Inflammatory macrophage (primary cell): ENCODE measurements around the gene STK32C.

Source experiments
- DNase-seq, 2 donors: peaks; one replicate each; pipeline ENCODE4 v3.0.0-alpha.2; 2020 to 2022
- total RNA-seq, 18 experiments: gene quantifications; one replicate each; lab custom pipeline; 2026; ENCODE audit warnings: mixed read lengths in 6 of 18, inconsistent platforms in 2 of 18; lab: John Stamatoyannopoulos, UW

STK32C gene
- 3.5 to 37.9 (median 14.5) reads per million in 18 experiments for total RNA-seq

DNA sequence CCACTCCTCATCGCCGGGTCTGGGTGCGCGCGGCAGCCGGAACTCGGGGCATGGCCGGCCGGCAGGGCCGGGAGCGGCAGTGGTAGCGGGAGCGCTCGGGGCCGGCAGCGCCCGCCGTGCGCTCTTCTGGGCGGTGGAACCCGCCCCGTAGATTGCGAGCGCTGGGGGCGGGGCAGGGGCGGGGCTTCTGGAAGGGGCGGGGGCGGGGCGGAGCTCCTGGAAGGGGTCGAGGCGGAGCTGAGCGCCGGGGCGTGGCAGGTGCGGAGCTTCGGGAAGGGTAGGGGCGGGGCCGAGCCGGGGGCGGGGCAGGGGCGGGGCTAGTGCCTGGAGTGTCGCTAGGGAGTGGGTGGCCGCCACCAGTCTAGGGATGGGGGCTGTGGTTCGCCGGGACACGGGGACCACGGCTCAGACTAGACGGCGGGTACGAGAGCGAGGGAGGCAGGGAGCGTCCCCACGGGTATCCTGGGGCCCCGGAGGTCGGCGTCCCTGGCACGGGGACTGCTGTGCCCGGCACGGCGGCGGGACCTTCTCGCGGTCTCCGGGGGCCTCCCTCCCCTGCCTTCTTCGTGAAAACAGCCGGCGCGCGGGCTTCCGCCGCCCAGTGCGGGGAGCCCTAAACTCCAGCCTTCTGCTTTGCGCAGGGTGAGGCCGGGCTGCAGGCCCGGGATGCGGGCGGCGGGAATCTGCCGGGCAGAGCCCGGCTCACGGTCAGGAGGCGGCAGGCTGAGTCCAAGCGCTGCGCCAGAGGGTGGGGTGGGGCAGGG is at the start of gene STK32C:
TSS of gene STK32C (minus strand) at position 128 of the 764 bp plus-strand sequence. CDS start at position 11, 117 bp downstream.
- DNase-seq, result peak; percentile 89 to 95

DNA sequence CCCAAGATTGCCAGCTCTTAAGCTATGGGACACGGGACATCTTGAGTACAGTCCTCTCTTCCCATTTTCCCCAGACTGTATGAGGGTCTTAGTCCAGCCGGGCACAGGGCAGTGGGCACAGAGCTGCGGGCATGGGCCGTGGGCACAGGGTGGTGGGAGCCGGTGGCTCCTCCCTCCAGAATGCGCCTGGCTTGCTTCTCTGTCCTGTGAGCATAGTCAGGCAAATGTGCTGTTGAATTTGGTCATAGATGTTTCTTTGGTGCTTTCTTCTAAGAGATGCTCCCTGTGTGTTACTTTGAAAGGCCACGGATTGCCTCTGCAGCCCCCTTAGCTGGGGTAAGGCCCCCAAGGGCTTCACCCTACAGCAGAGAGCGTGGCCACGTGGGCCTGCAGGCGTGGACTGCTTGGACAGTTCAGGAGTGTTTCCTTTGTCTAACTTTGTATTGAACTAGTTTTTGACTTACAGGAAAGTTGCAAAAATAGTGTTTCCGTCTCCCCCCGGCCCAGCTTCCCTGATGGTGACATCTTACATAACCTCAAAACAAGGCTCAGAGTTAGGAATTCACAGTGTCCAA is 49.0 kb upstream of the STK32C start:
- no peak for DNase-seq

DNA sequence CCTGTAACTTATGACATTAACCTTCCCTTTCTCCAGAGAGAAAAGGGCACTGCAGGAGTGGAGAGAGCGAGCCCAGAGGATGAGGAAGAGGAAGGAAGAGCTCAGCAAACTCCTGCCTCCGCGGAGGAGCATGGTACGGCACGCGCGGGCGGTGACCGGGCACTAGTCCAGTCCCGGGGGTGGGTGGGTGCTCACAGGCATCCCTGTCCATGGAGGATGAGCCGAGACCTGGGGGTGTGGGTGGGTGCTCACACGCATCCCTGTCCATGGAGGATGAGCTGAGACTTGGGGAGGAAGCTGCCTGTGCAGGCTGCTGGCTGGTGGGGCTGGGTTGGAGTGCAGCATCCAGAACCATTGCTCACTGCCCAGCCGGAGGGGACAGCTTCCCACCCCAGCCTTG is 48.0 kb upstream of the STK32C start:
- DNase-seq, result peak; percentile 31 to 68

DNA sequence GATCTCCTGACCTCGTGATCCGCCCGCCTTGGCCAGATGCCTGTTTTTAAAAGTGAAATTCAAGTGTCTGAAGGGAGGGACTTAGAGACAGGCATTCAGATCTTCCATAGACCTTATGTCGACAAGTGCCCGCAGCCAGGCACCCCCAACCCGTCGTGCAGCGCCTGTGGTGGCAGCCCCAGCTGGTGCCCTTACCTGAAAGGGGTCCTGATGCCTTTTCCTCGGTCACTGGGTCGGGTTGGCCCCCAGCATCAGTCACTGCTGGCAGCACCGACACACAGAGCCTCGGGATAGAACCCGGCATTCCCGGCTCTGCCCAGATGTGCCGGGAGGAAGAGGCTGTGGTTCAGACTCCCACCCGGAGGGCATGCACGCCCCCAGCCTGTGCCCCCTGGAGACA is 47.5 kb upstream of the STK32C start:
- no peak for DNase-seq

DNA sequence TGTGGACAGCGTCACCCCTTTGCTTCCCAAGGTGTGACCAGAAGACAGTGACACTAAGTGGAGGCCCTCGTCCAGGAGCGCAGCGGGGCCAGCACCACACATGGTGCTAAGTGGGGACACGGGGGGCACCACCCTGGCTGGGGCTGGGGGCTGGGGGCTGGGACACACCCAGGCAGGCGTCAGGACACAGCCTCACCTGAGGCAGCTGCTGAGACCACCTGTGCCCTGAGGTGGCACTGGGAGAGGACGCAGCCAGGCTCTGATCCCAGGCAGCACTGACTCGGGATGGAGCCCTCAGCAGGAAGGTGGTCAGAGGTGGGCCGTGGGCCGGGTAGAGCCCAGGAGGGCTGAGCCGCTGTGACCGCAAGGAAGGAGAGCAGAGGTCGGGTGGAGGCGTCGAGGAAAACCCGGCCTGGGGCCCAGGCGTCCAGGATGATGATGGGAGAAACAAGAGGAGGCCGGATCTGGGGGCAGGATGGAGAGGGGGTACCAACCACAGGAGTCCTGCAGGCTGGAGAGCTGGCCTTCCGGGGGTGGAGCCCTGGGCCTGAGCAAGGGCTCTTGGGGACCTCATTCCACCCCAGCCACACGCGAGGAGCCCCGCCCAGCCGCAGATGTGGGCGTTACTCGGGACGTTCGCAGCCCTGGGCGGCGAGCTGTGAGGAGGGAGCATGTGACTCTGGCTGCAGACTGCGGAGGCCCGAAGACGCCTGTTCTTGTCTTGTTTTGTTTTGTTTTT is 46.8 kb upstream of the STK32C start:
- peak; percentile 44 for DNase-seq

DNA sequence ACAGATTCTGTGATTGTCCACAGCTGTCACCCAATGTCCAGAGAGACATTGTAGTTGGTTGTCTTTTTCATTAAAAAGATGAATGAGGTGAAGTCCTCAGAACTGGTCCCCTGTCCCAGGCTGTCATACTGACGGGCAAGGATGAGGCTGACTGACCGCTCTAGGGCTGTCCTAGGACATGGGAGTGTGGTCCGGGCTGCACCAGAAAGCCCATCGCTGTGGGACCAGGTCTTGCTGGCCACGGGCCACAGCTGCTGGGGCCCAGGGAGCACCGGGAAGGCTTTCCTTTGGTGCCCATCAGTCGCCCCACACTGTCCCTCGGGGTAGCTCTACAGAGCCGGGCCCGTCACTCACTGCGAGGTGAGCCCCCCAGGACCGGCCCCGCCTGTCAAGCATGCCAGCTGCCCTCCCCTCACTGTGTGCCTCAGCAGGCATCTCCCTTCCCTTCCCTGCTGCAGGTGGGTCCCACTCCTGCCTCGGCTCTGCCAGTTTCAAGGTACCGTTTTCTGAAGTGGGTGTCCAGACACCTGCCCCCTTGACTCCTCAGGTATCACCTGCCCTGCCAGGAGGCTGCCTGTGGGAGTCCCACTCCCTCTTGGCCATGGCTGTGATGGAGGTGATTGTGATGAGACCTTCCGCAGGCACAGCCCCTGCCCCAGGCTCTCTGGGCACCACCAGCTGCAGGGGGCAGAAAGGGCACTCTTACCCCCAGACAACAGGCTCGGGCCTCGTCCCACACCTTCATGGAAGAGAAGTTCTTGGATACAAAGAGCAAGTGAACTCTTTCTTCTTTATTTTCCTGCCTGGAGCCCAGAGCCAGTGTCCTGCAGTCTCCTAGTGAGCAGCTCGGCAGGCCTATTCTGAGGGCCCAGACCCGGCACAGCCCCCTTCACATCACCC is 46.0 kb upstream of the STK32C start:
- no peak for DNase-seq

DNA sequence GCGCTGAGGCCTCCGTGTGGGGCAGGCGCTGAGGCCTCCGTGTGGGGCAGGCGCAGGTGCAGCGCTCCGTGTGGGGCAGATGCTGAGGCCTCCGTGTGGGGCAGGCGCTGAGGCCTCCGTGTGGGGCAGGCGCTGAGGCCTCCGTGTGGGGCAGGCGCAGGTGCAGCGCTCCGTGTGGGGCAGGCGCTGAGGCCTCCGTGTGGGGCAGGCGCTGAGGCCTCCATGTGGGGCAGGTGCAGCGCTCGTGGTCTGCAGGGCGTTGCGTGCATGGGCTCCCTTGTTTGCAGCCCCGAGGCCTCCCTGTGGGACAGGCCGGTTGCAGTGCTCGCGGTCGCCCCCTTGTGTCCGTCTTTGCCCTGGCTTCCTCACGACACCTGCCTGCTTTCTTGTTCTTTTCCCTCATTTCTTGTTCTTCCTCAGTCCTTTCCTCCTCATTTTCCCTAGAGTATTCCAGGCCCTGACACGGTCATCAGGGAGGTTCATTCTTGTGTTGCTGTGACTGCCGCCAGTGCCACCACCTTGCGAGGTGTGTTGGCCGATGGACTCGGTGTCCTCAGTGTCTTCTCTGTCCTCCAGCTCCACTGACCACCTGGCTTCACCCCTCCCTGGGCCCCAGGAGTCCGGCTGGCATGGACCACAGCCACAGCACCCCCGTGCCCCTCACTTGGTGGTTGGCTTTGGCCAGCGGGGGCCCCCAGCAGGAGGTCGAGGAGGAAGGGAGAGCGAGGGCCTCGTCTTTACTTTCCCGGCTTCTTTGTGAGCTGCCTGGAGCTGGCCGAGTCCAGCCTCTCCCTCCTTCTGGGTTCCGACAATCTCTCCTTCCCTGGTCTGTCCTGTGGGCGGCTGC is 44.9 kb upstream of the STK32C start:
- peak; percentile 48 to 57 for DNase-seq

DNA sequence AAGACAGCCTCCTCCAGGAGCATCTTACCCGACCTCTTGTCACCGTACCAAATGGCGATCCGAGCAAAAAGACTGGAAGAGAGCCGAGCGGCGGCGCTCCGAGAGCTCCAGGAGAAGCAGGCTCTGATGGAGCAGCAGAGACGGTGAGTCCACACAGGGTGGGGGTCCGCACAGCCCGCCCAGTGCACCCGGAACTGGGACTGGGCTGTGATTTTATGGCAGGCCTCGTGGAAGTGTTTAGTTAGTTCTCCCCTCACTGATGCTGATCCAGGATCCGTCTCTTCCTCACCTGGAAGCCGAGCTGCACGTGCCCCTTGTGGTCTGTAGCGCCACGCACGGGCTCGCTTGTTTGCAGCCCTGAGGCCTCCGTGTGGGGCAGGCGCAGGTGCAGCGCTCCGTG is 43.9 kb upstream of the STK32C start:
- no peak for DNase-seq

DNA sequence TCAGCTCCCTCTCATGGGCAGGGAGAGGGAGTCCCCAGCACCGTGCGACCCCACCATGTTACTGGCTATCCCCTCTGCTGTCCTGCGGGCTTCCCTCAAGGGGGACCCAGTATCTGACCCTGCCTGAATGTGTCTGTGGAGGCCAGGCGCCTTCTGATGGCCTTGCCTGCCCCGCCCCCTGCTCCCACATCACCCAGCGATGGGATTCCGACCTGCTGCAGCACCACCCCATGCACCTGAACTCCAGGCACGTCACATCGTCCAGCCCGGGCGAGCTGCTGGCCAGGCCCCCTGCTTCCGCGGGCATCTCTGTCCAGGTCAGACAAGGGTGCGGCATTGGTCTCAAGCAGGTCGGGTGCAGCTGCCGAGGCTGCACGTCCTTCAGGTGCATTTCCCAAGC is 43.2 kb upstream of the STK32C start:
- DNase-seq, result no peak

DNA sequence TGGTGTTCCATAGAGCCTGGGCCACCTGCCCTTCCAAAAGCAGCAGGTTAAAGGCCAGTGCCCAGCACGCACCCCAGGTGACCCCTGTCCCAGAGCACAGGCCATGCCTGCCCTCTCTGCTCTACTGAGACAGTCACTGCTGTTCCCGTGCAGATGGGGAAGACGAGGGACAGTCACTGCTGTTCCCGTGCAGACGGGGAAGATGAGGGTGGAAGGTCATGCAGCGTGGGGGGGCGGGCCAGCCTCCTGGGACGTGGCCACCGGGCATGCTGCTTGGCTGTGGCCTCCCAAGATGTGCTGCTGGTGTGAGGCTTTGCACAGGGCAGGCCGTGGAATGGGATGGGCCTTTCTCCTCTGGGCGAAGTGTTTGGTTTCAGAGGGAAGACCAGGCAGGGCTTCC is 42.6 kb upstream of the STK32C start:
- no peak for DNase-seq

DNA sequence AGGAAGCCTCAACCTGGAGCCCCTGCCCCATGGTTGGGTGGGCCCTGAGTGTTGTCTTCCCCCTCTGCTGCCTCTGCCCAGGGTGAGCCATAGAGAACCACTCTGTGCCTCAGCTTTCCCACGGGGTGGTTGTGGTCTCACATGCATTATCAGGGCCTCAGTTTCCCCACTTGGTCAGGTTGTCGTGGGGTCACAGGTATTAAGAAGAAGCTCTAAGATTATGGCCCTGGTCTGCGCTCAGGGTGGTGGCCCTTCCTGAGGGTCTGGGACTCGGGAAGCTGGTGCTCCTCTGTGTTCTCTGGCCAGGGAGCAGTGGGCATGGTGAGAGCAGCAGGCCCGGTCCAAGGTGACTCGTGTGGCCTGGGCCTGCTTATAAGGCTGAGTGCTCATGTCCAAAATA is 42.0 kb upstream of the STK32C start:
- no peak for DNase-seq

DNA sequence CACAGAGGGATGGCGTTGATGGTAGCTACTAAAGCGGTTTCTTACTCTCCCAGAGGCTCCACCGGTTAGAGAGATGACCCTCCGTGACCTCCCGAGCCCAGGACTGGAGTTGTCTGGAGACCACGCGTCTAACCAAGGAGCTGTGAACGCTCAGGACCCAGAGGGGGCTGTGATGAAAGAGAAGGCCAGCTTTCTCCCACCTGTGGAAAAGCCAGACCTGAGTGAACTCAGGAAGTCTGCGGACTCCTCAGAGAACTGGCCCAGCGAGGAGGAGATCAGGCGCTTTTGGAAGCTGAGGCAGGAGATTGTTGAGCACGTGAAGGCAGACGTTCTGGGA is 40.1 kb upstream of the STK32C start:
- no peak for DNase-seq

DNA sequence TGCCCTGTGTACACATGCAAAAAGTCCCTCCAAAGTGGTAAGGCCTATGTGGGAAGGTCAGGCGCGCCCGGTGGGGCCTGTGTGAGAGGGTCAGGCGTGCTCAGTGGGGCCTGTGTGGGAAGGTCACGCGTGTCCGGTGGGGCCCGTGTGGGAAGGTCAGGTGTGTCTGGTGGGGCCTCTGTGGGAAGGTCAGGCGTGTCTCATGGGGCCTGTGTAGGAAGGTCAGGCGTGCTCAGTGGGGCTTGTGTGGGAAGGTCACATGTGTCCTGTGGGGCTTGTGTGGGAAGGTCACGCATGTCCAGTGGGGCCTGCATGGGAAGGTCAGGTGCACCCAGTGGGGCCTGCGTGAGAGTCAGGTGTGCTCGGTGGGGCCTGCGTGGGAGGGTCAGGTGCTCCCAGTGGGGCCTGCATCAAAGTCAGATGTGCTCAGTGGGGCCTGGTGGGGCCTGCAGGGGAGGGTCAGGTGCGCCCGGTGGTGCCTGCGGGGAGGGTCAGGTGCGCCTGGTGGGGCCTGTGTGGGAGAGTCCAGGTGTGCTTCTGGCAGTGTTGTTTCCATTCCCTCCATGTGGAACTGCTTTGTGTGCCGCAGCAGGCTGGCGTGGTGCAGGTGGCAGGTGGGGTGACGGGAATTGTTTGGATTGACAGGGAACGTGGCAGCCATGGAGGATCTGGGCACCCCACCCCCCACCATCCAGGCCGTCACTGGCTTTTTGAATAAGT is 39.6 kb upstream of the STK32C start:
- DNase-seq, result no peak

DNA sequence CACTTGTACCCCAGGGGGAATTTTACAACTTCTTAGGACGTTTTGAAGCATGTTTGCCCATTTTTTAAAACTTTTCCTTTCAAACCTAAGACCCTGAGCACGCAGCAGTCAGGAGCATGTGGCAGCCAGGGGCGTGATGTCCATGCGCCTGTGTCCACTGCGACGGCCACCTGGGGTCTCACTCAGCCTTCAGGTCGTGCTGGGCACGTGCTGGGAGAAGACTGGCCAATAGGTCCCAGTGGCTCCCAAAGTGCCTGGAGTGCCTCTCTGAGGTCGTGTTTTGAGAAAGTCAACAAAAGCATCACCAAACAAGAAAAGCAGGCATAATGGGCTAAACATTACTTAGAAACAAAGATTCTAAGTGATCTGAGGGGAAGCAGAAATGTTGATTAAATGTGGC is 39.1 kb upstream of the STK32C start:
- DNase-seq, result no peak

DNA sequence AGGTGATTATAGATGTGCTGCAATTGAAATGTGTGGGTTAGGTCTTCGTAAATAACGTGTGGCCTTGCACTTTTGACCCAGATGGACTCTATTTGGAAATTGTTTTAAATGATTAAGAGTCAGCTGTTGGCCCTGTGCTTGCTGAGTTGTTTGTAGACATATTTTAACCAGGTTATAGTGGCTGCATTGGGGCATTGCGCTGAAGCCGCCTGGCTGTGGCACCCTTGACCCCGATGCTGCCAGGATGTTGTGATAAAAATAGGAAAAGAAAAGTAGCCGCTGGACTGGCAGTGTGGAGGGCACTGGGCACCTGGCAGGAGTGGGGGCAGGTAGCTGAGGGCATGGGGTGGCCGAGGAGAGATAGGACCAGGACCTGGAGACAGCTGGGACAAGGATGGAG is 37.6 kb upstream of the STK32C start:
- DNase-seq, result no peak

DNA sequence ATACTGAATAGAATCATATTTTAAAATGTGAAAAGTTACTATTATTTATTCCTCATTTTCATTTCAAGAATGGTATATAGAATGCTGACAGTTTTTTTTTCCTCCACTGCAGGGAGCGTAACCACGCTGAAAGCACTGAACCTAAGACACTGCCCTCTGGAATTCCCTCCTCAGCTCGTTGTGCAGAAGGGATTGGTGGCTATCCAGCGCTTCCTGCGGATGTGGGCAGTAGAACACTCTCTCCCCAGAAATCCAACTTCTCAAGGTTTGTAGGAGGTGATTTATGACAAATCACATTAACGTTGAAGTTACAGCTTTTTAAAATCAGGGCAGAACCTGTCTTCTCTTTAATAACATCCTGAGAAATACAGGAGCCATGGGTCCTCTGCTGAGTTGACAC is 36.6 kb upstream of the STK32C start:
- no peak for DNase-seq

DNA sequence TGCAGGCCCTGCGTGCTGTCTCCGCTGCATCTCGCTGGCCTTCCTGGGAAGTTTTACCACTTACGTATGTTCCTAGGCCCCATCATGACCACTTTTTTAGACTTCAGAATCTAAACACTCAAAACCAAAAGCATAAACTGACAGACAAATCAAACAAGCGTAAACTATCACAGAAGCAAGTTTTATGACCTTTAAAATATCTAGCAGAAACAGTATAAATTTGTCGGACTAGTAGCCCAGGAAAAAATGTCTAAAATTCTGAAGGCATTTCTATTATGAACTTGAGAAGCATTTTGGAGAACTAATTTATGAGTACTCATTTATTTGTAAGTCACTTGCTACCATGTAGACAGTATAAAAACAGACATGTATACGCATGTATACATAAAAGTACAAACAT is 34.8 kb upstream of the STK32C start:
- no peak for DNase-seq

DNA sequence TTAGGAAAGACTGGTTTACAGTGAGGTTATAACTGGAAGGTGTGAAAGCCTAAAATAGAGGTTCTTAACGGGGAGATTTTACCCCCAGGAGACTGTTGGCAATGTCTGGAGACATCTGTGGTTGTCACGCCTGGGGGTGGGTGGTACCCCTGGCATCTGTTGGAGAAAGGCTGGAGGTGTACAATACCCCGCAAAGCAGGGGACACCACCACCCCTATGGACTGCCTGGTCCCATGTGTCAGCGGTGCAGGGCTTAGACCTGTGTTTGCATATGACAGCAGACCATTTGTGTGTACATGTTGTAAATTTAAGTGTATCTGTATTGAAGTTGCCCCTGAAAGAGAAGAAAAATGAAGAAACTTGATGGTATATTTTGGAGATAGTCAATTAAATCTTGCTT is 34.0 kb upstream of the STK32C start:
- DNase-seq, result no peak

DNA sequence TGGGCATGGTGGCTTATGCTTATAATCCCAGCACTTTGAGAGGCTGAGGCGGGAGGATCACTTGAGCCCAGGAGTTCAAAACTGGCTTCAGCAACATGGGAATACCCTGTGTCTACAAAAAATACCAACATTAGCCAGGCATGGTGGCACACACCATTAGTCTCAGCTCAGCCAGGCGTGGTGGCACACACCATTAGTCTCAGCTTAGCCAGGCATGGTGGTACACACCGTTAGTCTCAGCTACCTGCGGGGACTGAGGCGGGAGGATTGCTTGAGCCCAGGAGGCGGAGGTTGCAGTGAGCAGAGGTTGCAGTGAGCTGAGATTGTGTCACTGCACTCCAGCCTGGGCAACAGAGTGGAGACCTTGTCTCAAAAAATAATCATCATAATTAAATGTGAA is 33.3 kb upstream of the STK32C start:
- DNase-seq, result no peak

DNA sequence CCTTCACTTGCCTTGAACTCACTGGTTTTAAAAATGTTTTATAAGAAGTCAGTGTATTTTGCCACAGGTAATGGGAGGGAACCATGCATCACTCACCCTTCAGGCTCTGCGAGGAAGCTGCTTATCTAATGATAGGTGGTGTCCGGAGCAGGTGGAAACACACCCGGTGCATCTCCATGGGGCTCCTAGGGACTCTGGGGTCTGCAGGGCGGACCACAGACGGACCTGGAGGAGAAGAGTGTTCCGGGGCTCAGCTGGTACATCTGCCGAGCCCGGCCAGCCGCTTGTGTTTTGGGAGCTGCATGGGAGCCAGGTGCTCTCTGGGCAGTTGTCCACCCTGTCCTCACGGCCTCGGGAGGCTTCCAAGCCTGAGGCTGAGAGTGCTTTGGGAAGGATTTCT is 31.5 kb upstream of the STK32C start:
- no peak for DNase-seq

DNA sequence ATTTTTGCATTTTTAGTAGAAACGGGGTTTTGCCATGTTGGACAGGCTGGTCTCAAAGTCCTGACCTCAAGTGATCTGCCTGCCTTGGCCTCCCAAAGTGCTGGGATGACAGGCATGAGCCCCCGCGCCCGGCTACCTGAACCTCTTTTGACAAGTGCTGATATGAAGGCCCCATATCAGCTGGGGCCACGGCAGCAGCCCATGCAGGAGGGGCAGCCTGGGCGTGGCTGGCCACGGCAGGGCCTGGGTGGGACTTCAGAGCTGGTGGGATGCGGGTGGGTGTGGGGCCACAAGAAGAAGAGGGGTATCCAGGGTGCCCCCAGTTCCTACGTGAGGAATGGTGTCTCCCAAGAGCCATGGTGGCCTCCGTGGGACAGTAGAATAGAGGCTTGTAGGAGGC is 31.1 kb upstream of the STK32C start:
- DNase-seq, result no peak
